HepG2 (cell line): ENCODE measurements around the gene TGFBR1.

ENCODE experiments used
- BHLHE40 ChIP-seq: IDR thresholded peaks from 2 replicates; pipeline ENCODE4 v1.6.1; 2011; ENCODE audit warnings: low read length, improper control_type of control experiment
- CEBPB ChIP-seq: IDR thresholded peaks from 2 replicates; pipeline ENCODE4 v1.6.1; 2011; ENCODE audit warnings: low read depth, low read length, improper control_type of control experiment, borderline replicate concordance
- EEA1 ChIP-seq: sonication (generic); formaldehyde crosslinking; IDR thresholded peaks from 2 replicates; pipeline ENCODE4 v1.5.1; 2020; ENCODE audit warnings: mild to moderate bottlenecking, missing genetic modification reagents, borderline replicate concordance
- JUN ChIP-seq: sonication (generic); formaldehyde crosslinking; IDR thresholded peaks from 2 replicates; pipeline ENCODE4 v1.4.0; 2020; ENCODE audit warnings: mild to moderate bottlenecking, missing genetic modification reagents
- MTA3 ChIP-seq: sonication (generic); formaldehyde crosslinking; IDR thresholded peaks from 2 replicates; pipeline ENCODE4 v1.4.0; 2020; ENCODE audit warnings: missing genetic modification reagents
- MXI1 ChIP-seq: IDR thresholded peaks from 3 replicates; pipeline ENCODE4 v1.6.1; 2012; ENCODE audit warnings: low read depth, low read length, inconsistent platforms, borderline replicate concordance
- POLR2AphosphoS5 ChIP-seq: IDR thresholded peaks from 2 replicates; pipeline ENCODE4 v1.6.1; 2012; ENCODE audit warnings: low read depth, low read length
- SIX1 ChIP-seq: sonication (generic); formaldehyde crosslinking; IDR thresholded peaks from 2 replicates; pipeline ENCODE4 v1.4.0; 2020; ENCODE audit warnings: missing genetic modification reagents, borderline replicate concordance
- TCF7L2 ChIP-seq: IDR thresholded peaks from 2 replicates; pipeline ENCODE4 v1.6.1; 2011; ENCODE audit warnings: mild to moderate bottlenecking, low read depth, low read length, moderate library complexity
- U2AF2 ChIP-seq: fragments of 200-400 bp; formaldehyde crosslinking; IDR thresholded peaks from 2 replicates; pipeline ENCODE4 v1.6.1; 2017; ENCODE audit warnings: low read depth, mild to moderate bottlenecking, low read length
- ZNF7 ChIP-seq: IDR thresholded peaks from 2 replicates; pipeline ENCODE4 v1.6.1; 2016; ENCODE audit warnings: missing biosample characterization, missing genetic modification reagents
- ZNF75D ChIP-seq: sonication (generic); formaldehyde crosslinking; IDR thresholded peaks from 2 replicates; pipeline ENCODE4 v1.8.1; 2023; ENCODE audit warnings: missing genetic modification reagents, mild to moderate bottlenecking, borderline replicate concordance
- TF ChIP-seq, protein P1 (sequence below), 2 experiments: sonication (generic) in 1 of 2; formaldehyde crosslinking in 1 of 2; IDR thresholded peaks; 2 replicates each; pipeline versions ENCODE4 v1.5.1 to v1.6.1; 2011 to 2020; ENCODE audit warnings: borderline replicate concordance in 1 of 2, low read depth in 1 of 2, low read length in 1 of 2, mild to moderate bottlenecking in 1 of 2, missing genetic modification reagents in 1 of 2, moderate library complexity in 1 of 2
- TF ChIP-seq, protein P2 (sequence below): sonication (generic); formaldehyde crosslinking; IDR thresholded peaks from 2 replicates; pipeline ENCODE4 v1.5.0; 2020; ENCODE audit warnings: mild to moderate bottlenecking, missing genetic modification reagents, moderate library complexity

DNA sequence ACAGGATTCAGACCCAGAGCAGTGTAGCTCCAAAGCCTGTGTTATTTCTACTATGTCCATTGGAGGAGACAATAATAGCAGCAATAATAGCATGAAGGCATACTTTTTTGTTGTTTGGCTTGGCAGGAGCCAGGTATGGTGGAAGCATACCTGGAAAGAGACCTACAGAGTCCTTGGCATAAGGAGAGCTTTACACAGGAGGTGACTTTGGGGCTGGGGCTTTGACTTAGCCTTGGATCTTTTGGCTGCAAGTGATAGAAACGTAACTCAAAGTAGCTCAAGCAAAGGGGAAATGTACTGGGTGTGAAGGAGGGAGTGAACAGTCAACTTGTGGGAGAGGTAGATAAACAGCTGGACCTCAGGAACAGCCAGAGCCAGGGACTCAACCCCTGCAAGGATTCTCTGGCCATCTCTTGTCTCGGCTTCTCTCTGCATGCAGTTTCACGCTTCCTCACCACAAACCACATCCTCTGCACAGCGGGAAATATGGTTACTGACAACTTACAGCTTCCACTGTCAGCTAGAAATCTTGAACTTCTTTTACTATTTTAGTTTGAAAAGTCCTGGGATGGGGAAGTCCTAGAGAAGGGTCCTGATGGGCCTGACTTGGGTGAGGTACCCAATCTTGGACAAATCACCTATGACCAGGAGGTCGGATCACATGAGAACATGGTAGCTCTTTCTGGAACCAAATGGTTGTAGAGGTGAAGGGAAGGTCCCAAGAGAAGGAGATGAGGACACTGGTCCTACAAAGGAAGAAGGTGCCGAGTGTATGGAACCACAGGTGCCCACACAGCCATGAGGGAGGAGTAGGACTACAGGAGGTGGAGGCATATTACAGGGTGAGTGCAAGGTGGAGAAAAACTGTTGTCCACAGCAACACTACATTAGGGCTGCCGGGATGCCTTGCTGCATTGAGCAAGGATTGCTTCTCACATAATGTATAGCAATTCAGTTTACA, 47.0 kb upstream of the TGFBR1 start:
- TF ChIP-seq ZNF75D (CRISPR knock-in tag): no peak
- no peak for TF ChIP-seq POLR2AphosphoS5
- no peak for TF ChIP-seq TCF7L2
- TF ChIP-seq EEA1: no peak
- TF ChIP-seq, protein P1, sequence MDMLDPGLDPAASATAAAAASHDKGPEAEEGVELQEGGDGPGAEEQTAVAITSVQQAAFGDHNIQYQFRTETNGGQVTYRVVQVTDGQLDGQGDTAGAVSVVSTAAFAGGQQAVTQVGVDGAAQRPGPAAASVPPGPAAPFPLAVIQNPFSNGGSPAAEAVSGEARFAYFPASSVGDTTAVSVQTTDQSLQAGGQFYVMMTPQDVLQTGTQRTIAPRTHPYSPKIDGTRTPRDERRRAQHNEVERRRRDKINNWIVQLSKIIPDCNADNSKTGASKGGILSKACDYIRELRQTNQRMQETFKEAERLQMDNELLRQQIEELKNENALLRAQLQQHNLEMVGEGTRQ (IDR thresholded peaks at IDR 0.05; ENCODE audit: low read depth, low read length): no peak
- TF ChIP-seq, protein P1 (CRISPR knock-in tag; IDR thresholded peaks at IDR 0.05; ENCODE audit: borderline replicate concordance): no peak
- no peak for TF ChIP-seq SIX1 (CRISPR knock-in tag)
- TF ChIP-seq JUN (CRISPR knock-in tag): no peak
- no peak for TF ChIP-seq ZNF7
- no peak for TF ChIP-seq MTA3 (CRISPR knock-in tag)
- no peak for TF ChIP-seq CEBPB
- TF ChIP-seq U2AF2: no peak
- TF ChIP-seq BHLHE40: no peak
- no peak for TF ChIP-seq MXI1
- TF ChIP-seq, protein P2, sequence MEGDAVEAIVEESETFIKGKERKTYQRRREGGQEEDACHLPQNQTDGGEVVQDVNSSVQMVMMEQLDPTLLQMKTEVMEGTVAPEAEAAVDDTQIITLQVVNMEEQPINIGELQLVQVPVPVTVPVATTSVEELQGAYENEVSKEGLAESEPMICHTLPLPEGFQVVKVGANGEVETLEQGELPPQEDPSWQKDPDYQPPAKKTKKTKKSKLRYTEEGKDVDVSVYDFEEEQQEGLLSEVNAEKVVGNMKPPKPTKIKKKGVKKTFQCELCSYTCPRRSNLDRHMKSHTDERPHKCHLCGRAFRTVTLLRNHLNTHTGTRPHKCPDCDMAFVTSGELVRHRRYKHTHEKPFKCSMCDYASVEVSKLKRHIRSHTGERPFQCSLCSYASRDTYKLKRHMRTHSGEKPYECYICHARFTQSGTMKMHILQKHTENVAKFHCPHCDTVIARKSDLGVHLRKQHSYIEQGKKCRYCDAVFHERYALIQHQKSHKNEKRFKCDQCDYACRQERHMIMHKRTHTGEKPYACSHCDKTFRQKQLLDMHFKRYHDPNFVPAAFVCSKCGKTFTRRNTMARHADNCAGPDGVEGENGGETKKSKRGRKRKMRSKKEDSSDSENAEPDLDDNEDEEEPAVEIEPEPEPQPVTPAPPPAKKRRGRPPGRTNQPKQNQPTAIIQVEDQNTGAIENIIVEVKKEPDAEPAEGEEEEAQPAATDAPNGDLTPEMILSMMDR: no peak
